ENCODE results near the gene DUS2.
A peak's percentile ranks its signal among the peaks of the same experiment; 100 is the strongest.
"Not testable (repeated sequence)": the region's sequence is repeated elsewhere in the genome, so short reads cannot be mapped to it uniquely, and the experiment has no call there.

The DUS2 gene

GRCh38 chr16:68118954-68119353 is 95.9 kb downstream of the DUS2 start:
- not testable (repeated sequence) for H3K36me3 Mint-ChIP-seq; H3K4me3 Mint-ChIP-seq; H3K9me3 Mint-ChIP-seq (ENCODE audit: low read depth); H3K27me3 Mint-ChIP-seq
- peak overlapping the region; percentile 81 for H3K27ac Mint-ChIP-seq
- peaks cover 85% of the 10 kb centered on the region for H3K4me1 Mint-ChIP-seq (ENCODE audit: low read depth)

GRCh38 chr16:68120496-68120895 is 97.4 kb downstream of the DUS2 start:
- not testable (repeated sequence) for H3K36me3 Mint-ChIP-seq; H3K9me3 Mint-ChIP-seq (ENCODE audit: low read depth); H3K4me3 Mint-ChIP-seq; H3K27me3 Mint-ChIP-seq
- peak overlapping the region; percentile 81 for H3K27ac Mint-ChIP-seq
- H3K4me1 Mint-ChIP-seq (ENCODE audit: low read depth) = peaks cover 76% of the 10 kb centered on the region

- no peaks in the 10 kb centered on the region for H3K27me3 Mint-ChIP-seq
- H3K27ac Mint-ChIP-seq = peak overlapping the region; percentile 64
- H3K4me3 Mint-ChIP-seq = no peak overlapping the region
These were observed 103.3 kb downstream of the DUS2 start for GRCh38 chr16:68126395-68126794.

GRCh38 chr16:68128577-68129305 is 105.7 kb downstream of the DUS2 start:
- Mint-ChIP-seq H3K4me1 (ENCODE audit: low read depth) (peaks cover 66% of the 10 kb centered on the region), H3K36me3 (peaks cover 6% of the 10 kb centered on the region), H3K27ac (peak overlapping the region; percentile 83), H3K4me3 (no peak overlapping the region), H3K9me3 (ENCODE audit: low read depth) (no peaks in the 10 kb centered on the region), H3K27me3 (no peaks in the 10 kb centered on the region)

More at GRCh38 chr16:68126395-68126794, 103.3 kb downstream of the DUS2 start:
- H3K36me3 Mint-ChIP-seq = peaks cover 4% of the 10 kb centered on the region
- H3K9me3 Mint-ChIP-seq (ENCODE audit: low read depth) = no peaks in the 10 kb centered on the region
- peaks cover 64% of the 10 kb centered on the region for H3K4me1 Mint-ChIP-seq (ENCODE audit: low read depth)

Data from activated naive CD8-positive, alpha-beta T cell (primary cell).